ENCODE results near the gene C1orf35.

The C1orf35 gene

DNA sequence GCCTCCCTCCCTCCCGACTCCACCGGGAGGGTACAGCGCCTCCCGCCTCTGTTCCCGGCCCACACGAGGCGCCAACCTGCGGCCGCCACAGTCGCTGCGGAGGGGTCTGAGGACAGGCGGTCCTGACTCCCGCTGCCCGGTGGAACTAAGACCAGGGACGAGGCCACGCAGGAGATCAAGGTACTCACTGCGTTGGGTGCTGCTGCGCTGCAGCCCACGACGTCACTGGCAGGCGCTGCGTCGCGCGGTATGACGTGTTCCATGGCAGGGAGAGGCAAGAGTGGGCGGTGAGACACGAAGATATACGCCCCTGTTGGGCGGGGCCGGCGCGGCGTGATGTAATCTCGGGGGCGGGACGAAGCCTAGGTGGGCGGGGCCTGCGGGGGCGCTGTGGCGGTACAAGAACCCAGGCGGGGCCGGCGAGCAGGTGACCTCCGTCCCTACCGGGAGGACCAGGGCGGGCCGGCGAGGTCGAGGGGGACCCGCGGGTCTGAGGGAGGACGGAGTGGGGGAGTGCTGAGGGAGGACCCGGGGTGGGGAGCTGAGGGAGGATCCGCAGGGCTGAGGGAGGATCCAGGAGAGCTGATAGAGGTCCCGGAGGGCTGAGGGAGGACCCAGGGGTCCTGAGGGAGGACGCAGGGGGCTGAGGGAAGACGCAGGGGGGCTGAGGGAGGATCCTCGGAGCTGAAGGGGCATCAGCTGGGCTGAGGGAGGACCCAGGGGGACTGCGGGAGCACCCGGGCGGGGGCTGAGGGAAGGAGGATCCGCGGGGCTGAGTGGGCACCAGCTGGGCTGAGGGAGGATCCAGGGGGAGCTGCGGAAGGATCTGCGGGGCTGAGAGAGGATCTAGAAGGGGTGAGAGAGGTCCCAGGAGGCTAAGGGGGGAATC, 6.2 kb upstream of the C1orf35 start, which contains the start of gene MRPL55:
TSS of gene MRPL55 (minus strand) at position 227 of the 889 bp plus-strand sequence. CDS start 1,039 bp downstream, outside the sequence.
- DNase-seq = peak; percentile 98

GRCh38 chr1:228108742-228109072, 5.6 kb upstream of the C1orf35 start:
- no peak for DNase-seq

DNA sequence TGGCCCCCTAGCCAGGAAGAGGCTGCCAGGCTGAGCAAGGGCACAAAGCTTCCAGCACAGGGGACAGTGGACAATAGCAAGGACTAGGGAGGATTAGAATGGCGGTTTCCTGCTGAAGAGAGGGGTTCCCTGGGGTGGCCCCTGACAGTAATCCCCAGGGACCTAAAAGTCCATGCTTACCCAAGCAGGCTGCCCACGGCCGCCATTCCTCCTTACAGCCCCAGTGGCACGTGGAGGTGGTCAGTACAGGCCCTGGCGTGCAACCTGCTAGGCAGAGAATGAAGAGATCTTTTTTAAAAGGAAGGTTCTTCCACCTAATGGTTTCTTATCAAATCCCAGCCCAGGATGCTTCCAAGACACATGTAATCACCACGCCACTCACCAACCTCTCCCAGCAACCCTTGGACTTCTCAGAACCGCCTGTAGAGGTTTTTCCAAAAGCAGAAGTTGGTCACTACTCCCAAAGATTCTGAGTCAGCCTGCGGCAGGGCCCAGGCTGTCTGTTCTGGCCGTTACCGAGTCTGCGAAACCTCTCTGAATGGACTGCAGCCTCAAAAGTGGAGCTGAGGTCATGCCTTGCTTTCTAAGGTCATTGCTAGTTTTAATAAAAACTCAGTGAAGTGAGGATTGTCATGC, 5.0 kb upstream of the C1orf35 start:
- no peak for DNase-seq

DNA sequence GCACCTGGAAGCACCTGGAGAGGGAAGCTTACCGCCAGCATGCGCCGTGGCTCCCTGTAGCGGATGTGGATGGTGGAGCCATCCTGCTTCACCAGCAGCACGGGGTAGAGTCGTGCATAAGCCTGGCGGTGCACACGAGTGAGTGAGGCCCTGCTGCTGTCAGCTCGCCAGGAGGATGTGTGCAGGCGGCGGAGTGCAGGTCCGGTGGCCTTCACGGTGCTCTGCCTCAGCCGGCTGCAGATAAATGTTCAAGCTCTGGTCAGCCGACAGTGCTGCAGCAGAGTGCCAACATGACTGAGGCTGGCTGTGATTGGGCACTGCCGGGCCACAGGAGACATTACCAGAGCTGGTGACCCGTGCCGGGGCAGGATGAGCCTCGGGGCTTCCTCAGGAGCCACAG, 4.5 kb upstream of the C1orf35 start:
- DNase-seq = no peak

DNA sequence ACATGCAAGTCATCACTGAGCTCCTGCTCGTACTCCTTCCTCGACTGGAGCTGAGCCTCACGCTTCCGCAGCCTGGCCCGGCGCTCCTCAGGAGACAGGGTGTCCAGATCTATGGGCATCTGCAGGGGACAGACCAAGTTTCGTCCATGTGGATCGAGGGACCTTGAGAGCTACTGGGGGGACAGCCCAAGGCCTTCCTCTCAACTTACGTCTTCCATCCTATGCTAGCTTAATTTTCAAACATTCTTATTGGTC, 3.6 kb upstream of the C1orf35 start:
- no peak for DNase-seq

GRCh38 chr1:228105996-228106799, 3.1 kb upstream of the C1orf35 start:
- no peak for DNase-seq

- DNase-seq = no peak
These were observed 2.3 kb upstream of the C1orf35 start for GRCh38 chr1:228105270-228105995.

DNA sequence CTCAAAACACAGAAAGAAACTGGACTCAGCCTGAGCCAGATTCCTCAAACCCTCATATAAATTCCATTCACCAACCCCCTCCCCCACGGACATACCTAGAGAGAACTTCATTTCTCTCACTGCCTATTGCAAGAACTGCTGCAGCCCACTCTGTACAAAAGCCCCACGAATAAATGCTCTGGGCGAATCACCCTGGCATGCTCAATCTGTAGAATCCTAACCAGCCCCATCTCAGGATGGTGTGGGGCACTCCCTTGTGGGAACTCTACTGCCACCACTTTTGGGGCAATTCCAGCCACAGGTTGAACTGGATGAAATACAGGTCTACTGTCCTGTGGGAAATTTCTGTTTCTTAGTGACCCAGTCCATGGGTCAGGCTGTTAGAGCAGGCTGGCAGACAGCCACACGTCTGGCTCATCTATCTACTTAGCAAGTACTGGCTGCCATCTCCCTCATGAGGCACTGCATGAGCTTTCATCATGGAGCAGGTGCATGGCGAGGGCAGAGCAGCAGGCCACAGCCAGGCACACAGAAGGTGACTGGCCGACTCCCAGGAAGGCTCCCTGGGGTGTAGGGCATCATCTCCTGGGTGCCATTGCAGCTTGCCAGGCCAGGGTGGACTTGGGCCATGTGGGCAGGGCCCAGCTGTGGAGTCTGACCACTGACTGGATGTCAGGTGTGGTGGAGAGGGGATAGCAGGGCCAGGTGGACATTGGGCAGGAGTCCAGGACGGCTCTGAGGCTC, 1.6 kb upstream of the C1orf35 start:
- DNase-seq = no peak

DNA sequence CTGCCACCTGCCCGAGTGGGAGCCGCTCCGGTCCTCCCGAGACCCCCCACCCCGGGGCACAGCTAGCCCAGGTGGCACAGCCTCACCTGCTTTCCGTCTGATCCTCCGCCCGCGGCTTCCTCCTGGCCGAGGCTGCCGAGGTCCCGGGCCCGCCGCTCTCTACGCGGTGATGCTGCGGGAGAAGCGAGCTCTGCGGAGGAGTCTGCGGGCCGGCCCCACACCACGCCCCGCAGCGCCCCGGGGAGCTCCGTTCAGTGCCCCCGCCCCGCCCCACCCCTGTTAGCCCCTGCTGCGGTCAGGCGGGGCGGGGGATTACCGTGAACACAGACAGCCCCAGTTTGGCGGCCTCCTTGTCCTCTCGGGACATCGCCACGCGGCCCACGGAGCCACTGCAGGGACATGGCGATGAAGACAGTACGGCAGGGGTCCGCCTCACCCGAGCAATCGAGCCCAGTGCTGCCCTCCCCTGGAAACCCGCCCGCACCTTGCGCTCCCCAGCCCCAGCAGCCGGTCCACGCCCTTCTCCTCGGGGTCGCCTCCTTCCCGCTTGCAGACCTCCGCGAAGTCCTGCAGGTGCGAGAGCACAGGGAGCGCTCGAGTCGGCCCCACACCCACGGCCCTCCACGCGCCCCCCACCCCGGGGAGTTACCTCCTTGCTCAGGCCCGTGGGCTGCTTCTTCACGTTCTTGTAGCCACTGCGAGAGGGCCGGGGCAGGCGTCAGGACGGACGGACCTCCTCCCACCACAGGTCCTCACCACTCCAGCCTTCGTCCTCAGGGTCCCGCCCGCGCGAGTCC, 933 bp downstream of the C1orf35 start:
- peak; percentile 44 for DNase-seq

DNA sequence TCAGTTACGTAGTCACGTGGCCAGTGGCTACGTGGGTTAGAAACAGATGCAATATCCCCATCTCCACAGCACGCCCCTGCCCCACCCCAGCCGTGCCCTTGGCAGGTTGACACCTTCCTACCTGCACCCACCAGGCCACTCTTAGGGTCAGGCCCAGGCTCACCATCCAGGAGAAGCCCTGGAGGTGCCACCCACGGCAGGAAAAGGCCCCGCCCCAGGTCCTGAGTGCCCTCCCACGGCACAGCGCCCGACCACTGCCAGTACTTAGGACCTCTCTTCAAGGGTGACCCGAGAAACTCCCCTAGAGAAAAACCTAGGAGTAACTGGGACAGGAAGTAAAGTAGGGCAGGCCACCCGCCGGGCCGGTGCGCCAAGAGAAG, 1.5 kb downstream of the C1orf35 start:
- no peak for DNase-seq

DNA sequence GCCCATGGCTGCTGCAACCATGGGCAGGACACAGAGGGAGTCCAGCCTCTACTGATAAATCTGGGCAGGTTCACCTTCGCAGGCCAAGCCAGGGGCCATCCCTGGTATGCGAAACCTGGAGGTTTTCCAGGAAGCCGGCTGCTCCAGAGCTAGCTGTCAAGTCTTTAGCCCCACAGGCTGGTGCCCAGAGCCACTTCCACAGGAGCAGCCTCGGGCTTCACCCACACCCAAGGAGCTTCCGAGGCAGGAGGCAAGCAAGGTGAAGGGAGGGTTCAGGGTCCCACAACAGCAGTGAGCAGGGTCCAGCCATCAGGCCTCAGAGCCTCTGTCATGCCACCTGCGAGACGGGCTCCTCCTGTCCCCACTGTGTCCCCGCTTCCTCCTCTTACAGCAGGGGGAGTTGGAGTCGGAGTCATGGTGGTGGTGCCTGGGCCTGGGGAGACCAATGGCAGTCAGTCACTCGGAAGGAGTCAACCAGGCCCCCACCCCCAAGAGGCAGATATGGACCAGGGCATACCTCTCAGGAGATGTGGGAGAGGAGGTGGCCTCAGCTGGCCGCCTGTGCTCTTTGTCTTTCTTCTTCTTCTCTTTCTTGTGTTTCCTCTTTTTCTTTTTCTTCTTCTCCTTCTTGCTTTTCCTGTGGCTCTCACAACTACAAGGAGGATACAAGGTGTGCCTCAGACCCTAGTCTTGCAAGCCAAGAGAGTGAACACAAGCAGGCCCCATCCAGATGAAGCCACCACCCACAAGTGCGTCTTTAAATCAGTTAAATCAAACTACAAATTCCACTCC, 2.1 kb downstream of the C1orf35 start:
- no peak for DNase-seq

DNA sequence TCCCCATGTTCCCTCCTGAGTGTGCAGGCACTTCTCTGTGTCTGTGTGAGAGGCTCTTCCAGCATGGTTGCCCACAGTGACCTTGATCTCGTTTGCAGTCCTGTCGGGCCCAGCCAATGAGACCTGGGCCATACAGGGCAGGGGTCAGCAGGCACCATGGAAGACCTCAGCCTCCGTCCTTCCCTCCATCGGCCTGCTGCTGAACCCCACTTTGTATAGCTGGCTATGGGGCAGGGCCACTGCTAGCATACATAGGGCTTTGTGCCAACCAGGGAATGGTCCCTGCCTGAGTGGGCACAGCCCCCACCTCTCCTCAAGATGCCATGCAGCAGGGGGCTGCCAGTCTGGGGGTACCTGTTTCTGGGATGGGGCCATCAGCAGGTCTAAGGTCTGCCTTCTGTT, 3.8 kb downstream of the C1orf35 start:
- no peak for DNase-seq

DNA sequence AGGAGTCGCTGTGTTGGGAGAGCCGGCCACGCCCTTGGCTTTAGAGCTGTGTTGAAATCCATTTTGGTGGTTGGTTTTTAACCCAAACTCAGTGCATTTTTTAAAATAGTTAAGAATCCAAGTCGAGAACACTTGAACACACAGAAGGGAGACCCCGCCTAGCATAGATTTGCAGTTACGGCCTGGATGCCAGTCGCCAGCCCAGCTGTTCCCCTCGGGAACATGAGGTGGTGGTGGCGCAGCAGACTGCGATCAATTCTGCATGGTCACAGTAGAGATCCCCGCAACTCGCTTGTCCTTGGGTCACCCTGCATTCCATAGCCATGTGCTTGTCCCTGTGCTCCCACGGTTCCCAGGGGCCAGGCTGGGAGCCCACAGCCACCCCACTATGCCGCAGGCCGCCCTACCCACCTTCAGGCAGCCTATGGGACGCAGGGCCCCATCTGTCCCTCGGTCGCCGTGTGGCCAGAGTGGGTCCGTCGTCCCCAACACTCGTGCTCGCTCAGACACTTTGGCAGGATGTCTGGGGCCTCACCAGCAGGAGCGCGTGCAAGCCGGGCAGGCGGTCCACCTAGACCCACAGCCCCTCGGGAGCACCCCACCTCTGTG, 4.7 kb downstream of the C1orf35 start:
- no peak for DNase-seq

GRCh38 chr1:228097333-228098081, 5.6 kb downstream of the C1orf35 start:
- DNase-seq = no peak

- DNase-seq = no peak
These were observed 6.5 kb downstream of the C1orf35 start for GRCh38 chr1:228096416-228097332.

DNA sequence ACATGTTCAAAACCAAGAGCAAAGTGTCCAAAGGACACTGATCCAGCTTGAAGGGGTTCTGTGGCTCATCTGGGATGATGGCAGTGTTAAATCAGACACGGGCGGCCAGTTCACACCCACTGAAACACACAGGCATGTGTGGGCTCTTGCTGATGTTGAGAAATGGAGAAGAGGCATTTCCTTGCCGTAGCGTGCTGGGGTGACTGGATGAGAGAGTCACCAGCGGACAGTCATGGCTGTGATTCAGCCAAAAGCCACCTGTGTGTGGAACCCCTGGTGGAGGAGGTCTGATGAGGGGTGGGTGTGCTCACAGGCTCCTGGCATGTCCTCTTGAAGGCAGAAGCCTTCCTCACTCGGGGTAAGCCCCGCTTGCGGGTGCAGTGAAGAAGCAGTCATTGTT, 7.2 kb downstream of the C1orf35 start:
- DNase-seq = no peak

GRCh38 chr1:228095161-228095560, 8.0 kb downstream of the C1orf35 start:
- DNase-seq = no peak

DNA sequence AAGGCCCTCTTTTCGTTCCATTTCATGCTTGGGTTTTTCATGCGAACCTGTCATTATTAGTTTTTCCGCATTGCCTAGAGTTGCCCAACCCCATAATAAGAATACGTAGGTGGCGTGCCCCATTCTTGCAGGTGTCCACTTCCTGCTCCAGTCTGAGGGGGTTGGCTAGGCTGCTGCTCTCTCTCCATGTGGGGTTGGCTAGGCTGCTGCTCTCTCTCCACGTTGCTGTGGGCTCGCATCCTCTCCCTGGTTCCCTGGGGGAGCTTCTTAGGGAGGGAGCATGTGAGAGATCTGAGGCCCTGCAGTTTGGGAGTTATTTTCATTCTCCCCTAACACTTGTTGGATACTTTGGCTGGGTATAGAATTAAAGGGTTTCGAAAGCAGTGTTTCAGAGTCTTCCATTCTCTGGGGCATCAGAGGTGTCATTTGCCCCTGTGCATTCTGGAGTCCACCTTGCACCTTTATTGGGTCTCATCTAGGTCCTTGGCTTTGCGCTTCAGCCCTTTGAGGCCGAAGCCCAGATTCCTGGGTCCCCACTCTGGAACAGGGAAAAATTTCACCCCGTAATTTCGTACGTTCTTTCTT, 8.6 kb downstream of the C1orf35 start:
- DNase-seq = no peak

All from activated effector memory CD4-positive, alpha-beta T cell treated with Interleukin-2 at 50 U/mL for 16 hours (primary cell).